NCI-H2196 treated with DMSO at 0.1 percent for 48 hours (cell line): Measurements from ENCODE around the gene OCA2.
"Not testable (repeated sequence)": the region's sequence is repeated elsewhere in the genome, so short reads cannot be mapped to it uniquely, and the experiment has no call there.

Experiments
- DNase-seq: peaks from one replicate; lab custom pipeline; 2025; ENCODE audit not compliant: unreplicated experiment; lab: John Stamatoyannopoulos, UW

Gene OCA2

DNA sequence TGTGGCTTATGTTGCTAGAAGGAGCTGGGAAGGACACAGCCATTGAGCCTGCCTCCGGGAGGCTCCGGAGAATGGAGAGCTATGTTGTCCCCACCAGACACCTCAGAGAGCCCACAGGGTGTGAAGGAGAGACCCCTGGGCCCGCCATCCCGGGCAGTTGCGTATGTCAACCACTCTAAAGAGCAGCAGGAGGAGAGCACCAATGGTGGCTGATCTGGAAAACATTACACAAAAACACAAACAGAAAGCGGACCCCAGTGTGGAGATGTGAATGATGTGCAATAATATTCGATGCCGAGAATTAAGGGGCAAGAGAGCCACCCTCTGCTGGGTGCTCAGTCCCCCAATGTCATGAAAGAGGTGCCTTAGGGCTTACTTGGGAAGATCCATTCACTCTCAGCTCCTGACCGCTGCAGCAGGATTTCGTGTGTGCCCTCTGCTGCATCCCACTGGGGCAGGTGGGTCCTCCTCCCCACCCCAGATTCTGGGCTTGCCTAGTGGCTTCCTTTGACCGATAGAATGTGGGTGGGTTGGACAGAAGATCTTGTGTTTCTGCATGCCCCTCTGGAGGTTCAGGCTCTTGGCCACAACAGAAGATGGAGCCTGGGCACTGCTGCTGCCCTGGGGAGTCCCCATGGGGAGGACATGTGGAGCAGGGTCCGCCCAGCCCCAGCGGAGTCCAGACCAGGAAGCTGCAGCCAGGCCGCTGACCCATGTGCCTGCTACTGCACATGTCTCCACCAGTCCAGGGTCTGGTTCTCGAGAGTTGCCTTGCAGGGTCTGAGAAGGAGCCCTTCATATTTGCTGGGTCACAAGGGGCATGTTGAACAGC lies 245.3 kb downstream of the OCA2 start:
- no peak for DNase-seq

DNA sequence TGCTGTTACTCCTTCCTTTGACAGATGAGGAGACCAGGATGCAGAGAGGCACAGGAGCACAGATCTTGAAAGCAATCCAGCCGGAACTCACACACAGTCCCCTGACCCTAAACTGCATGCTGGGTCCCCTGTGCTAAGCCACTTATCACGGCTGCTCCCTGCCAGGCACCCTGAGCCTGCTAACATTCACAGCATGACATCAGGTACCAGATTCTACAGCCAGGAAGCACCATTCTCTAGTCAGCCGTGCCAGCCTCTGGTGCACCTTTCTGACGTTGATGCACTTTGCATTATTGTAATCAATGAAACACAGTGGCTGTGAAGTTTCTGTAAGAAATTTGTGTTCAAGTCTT lies 247.3 kb downstream of the OCA2 start:
- DNase-seq = no peak

DNA sequence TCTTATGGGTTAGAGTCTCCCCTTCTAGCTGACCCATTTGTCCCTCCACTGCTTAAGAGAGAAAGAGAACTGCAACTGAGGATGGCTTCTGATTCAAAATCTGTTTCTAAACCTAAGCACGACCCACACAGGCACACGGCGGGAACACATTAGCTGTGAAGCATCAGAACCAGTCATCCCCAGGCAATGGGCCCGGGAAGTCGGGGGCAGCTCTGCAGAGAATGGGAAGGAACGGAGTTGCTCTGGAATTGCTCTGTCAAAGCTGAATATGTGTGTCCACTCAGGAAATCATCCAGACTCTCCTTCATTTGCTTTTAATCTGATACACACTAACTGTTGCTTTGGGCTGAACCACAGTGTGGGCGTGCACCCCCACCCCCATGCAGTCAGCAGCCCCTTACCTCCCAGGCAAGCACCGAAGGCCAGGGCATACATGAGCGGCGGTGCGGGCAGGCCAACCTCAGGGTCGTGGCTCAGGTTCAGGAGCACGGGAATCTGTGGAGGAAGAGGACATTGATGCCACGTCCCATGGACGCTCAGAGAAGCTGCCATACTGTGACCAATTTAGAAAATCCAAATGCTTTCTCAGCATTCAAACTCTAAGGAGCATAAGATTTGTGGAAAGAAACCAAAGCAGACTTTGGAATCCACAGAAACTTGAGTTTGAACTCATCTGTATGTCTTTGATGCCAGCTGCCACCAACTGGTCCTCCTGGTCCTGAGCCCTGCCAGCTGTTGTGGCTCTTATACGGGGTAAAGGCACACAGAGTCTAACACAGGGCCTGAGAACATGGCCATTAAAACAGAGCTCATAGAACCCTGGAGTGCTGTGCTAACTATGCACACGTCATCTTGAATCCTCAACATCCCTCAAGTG lies 247.9 kb downstream of the OCA2 start:
- no peak for DNase-seq

DNA sequence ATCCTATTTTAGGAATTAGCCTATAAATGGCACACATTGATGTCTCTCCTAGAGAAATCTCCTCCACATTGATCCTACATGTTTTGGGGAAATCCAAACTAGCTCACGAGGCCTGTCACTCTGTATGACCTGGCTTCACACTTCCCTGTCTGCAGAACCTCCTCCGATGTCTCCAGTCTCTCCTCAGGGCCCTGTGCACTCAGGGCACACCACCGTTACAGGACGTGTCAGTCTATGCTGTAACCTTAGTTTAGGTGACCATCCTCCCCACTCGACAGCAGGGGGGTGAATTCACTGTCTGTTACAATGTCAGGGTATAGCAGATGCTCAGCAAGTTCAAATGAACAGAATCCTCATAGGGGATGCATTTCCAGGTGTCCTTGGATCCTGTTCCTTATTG lies 249.1 kb downstream of the OCA2 start:
- no peak for DNase-seq

DNA sequence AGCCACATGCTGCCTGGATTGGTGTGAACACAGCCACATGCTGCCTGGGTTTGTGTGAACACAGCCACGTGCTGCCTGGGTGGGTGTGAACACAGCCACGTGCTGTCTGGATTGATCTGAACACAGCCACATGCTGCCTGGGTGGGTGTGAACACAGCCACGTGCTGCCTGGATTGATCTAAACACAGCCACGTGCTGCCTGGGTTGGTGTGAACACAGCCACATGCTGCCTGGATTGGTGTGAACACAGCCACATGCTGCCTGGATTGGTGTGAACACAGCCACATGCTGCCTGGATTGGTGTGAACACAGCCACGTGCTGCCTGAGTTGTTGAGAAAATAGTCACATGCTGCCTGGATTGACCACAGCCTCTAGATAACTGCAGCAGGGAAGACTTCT lies 250.2 kb downstream of the OCA2 start:
- not testable (repeated sequence) for DNase-seq

DNA sequence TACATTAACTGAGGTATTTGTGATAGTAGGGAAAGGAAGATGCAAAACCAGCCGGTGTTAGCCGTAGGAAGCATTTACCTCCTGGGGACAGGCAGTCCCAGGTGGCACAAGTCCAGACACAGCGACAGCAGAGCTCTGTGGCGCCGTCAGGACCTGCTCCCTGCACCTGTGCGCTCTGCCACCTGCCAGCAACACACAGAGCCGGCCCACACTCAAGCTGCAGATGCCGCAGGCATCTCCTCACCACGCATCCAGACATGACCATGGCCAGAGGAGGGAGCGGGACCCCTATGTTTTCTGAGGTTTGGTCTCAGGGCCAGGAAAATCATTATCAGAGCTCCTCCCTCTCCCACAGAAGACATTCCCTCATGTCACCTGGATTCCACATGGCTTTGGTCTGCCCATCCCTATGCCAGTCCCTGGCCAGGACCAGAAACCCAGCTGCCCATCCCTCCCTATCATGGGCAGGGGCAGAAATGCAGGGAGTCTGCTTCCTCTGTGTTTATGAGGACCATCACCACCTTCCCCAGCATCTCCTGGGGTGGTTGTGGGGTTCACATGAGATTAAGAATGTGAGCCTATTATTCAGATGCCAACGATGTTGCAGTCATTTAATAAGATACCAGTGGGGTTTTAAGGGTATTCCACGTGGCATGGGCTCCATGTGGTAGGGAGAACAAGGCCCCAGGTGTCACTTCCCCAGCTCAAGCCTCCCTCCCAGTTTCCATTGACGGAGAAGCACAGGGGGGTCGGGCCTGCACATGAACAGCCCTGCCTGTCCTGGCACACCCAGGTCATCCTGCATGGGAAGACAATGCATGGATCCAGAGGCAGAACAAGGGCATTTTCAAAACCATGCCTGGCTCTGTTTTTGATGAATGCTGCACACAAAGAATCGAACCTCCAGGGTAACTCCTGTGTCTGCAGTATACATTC lies 251.1 kb downstream of the OCA2 start:
- no peak for DNase-seq

DNA sequence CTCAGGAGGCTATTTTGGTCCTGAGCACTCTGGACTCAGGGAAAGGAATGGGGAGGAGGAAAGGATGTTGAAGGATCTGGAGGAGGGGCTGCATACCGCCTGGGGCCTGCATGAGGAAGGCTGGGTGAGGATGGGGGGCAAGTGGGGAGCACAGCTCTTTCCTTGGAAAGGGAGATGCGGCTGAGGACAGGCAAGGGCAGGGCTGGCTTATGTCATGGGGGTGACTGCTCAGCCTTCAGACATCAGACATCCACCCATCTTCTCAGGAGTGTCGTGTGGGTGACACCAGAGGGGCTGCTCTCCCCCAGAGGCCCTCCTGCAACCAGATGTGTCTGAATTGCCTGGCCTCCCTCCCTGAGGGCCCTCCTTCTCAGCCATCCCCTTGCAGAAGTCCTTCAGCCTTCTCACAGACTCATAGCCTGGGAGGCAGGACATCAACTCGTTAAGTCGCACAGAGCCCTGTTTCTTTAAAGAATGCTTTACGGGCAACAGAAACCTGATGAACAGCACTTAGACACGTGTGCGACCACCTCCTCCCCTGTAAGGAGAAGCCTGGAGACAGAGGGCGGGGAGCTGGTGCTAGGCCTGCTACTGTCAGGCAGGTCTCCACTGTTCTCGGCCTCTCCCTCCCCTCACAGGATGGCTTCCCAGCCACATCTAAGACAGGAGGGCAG lies 252.3 kb downstream of the OCA2 start:
- no peak for DNase-seq

DNA sequence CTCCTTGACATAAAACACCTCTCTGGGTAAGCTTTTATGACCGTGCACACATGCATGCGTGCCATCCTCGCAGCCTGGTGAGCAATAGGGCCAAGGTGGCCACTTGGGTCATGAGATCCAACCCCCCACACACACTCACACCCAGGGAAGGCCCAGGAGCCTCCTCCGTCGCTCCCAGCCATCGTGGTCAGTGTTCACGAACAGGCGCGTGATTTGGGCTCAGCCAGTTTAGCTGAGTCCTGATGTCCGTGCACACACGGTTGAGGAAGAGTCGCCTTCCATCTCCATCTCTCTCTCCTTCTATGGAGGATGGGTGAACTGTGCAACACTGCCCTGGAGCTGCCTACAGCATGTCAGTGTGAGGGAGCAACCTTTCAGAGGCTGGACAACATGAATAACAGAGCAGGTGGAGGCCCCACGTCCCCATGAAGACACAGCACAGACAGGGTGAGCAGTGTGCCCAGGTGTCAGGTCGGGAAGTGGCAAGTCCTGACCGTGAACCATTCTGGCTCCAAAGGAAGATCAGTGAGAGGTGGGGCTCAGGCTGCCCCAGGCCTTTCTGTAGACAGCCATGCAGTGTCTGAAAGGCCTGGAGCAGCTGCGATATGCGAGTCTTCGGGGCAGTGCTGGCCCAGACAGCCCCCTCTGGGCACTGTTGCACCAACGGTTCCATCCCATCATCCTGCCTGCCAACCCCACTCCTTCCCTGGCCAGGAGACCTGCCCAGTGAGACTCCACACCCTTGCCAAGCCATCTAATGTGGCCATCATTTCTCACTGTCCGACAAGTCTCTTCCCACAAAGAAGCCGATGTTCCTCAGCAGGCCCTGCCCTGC lies 253.4 kb downstream of the OCA2 start:
- no peak for DNase-seq

DNA sequence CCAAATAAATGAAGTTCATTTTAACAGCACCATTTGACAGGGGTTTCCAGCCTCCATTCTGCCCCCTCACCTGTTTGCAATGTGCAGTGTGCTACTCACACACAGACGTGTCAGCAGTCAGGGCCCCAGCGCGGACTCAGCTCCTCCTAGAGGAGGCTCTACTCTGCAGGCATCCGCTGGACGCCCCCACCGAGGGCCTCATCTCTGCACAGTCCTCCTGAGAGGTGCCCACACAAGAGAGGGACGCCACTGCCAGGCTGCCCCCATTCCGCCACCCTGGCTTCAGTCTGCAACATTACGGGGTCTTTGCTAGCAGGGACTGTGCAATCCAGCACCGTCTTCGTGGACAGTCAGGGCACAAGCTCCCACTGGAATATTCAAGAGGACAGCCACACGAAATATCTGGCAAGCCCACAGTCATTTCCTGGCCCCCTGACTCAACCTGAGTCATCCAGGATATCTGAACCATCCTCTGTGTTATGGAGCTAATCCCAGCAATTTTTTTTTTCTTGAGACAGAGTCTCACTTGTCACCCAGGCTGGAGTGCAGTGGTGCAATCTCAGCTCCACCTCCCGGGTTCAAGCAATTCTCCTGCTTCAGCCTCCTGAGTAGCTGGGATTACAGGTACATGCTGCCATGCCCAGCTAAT lies 255.0 kb downstream of the OCA2 start:
- DNase-seq = no peak

DNA sequence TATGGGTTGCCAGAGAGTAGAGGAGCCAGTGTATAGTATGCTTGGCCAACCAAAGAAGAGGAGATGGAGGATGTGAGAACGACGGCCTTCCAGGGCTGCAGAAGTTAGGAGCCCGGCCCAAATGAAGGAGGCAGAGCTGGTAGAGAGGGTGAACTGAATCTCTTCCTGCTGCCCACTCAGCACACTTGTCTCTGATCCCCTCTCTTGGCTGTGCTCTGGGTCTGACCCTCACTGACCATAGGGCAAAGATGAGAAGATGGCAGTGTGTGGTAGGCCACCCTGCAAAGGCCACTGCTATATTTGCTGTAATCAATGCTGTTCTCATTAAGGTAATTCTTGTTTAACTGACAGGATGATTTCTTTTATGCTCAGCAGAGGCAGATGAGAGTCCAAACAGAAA lies 256.0 kb downstream of the OCA2 start:
- DNase-seq = no peak

DNA sequence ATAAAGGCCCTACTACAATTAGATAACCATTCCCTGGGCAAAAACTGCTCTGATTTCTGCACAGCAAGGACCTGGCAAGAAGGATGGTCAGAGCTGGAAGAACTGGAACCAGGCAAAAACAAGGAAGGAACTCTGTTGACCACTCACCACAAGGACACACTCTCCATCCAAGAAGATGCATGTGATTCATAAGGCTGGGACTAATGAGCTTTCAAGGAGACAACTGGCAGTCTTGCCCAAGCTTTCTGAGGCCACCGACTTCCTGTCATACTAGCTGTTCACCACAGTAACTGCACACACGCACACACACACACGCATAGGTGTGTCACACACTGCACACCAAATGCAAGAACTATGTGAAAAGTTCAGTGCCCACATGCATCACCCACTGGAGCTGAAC lies 256.6 kb downstream of the OCA2 start:
- no peak for DNase-seq

DNA sequence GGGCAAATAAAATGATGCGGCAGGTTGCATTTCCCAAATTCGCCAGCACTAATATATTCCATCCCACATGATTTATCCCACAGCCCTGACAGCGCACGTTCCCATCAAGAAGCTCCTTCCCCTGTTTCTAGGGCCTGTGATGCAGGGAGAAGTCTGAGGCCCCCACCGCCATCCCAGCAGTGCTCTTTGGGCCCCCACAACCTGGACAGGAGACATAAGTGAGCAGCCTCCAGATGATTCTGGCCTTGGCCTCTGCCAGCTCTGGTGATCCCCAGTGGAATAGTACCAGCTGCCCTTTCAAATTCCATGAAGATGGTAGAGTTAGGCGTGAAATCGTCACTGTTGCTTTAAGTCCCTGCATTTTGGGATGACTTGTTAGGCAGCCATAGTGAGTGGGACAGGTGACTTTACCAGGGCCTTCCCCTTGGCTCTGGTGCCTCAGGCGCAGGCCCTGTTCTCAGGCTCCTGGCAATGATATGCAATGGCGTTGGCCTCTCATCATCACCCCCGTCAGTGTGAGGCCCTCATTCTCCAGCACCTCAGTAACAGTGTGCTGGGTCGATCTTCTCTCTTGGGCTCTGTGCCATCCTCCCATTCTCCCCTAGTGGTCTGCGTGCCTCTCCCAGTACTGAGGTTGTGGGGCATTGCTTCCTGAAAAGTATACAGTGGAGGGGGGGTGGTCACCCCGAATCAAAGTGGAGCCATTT lies 263.7 kb downstream of the OCA2 start:
- DNase-seq = no peak

DNA sequence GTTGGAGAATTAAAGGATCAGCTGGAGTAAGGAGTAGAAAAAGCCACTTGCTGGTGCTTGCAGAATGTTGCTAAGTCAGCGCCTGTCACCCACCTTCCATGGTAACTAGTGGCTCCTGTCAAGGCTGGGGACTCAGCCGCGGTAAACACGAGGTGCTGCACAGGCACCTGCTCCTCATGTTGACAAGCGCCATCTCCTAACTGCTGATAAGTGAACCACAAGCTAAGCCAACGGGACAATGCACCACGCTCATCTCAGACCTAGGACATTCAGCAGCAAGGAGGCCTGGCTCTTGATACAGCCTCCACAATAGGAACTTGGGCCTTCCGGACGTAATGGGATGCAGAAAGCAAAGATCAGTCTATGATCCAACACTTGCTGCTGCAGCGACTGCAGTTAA lies 264.4 kb downstream of the OCA2 start:
- DNase-seq = no peak

DNA sequence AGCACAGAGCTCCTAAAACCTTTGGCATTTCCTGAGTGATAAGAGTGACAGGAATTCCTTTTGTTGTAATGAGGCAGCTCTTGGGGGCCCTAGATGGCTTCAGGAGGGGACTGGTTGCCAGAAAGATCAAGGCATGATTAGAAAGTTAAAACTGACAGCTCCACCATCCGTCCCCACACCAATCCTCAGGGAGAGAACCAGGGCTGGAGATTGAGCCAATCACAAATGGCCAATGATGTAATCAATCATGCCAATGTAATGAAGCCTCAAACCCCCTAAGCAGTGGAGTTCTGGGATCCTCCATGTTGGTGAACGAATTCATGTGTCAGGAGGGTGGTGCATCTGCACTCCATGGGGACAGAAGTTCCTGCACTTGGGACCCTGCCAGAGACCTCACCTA lies 265.1 kb downstream of the OCA2 start:
- no peak for DNase-seq

DNA sequence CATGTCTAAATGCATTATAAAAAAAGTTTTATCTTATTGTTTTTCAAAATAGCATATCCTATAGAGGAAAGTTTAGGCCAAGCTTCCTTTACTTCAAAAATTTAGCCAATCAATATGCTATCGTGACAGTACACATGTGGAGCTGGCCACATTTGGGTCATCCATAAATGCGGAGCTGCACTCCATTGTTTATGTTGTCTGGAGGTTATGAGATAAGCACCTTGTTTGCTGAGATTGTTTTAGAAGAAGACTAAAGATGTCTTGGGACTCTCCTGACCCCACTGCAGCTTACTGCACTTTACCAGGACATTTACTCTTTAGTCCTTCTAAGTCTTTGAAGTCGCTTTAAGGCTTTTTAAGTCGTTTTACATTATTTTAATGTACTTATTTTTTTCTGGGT lies 265.9 kb downstream of the OCA2 start:
- no peak for DNase-seq

DNA sequence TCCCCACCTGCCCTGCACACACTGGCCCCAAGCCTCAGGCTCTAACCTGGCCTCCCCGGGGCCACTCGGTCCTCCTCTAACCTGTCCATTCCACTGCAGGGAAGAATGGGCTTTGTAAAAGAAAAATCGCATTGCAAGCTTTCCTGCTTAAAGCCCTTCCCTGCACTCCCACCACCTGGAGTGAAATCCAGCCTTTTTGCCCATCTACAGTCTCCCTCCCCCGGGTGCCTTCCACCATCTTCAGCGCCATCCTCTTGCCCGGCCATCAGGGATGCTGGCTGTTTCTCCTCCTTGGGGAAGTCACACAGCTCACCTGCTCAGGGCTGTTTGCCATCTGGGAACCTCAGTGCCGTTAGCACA lies 266.9 kb downstream of the OCA2 start:
- DNase-seq = no peak

DNA sequence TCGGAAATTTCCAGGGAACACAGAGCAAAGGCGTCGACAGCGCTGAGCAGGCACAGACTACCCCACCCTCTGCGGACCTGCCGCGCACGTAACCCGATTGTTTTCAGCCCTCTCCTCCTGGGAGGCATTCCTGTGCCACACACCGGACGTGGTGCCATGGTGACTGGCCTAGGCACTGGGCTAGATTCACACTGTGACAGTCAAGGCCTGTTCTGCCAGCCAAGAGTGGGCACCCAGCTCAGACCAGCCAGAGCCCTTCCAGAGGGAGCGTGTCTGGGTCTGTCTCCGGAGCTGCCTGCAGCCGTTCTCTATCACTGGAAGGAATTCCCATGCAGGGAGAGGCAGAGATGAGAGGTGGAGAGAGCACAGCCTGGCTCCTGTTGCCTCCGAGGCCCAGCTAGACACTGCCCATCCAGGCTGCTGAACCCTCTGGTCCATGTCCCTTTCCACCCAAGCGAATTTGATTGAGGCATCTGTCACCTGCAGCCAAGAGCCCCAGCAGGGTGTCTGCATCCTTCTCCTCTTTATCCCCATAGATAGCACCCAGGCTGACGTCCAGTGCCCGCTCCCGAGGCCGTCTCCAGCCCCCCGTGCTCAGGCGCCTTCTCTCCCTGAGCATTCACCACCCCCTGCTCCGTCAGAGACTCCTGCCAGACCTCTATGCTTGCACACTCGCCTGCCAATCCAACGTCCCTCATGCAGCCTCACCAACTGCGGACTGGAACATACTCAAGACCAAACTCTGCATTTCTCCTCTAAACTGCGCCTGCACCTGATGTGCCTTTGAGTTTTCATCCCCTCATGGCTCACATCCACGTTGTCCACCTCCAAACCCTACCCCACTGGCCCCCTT lies 267.5 kb downstream of the OCA2 start:
- DNase-seq = no peak

DNA sequence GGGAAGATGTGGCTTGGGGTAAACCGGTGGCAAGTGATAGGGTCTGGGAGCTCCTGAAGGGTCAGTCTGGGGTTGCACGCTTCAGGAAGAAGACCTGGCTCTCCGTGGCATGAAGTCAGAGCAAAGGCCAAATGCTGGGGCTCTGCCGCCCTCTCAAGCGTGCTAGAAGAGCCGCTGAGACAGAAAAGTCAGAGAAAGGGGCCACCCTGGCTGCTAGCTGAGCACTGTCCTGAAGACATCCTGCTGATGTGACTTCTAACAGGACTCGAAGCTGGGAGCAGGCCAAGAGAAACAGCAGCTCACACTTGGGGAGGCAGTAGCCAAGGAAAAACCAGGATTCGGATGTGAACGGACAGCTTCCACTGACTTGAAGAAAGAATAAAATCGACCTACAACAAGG lies 270.4 kb downstream of the OCA2 start:
- no peak for DNase-seq
